A172 (cell line): Measurements from ENCODE around the gene COPS8. TPM values are rescaled to one million over a fixed set of nuclear protein-coding genes. Genes with fewer than 3 reads are reported as not detected.

ENCODE experiments used
- DNase-seq: peaks from one replicate; pipeline ENCODE4 v3.0.0-alpha.2; 2015; ENCODE audit warnings: low spot score
- total RNA-seq: library from RNA; depleted of rRNA; stranded (reverse); fragments of >200 nt; shearing (Covaris generic); gene quantifications from 2 replicates; pipeline ENCODE4 v1.2.3, GENCODE V29; 2014

The COPS8 gene
- total RNA-seq, 1 experiment from 2014 or later, result 160 TPM

- no peak for DNase-seq
Observed at GRCh38 chr2:237130562-237131421, 45.1 kb downstream of the COPS8 start.

DNA sequence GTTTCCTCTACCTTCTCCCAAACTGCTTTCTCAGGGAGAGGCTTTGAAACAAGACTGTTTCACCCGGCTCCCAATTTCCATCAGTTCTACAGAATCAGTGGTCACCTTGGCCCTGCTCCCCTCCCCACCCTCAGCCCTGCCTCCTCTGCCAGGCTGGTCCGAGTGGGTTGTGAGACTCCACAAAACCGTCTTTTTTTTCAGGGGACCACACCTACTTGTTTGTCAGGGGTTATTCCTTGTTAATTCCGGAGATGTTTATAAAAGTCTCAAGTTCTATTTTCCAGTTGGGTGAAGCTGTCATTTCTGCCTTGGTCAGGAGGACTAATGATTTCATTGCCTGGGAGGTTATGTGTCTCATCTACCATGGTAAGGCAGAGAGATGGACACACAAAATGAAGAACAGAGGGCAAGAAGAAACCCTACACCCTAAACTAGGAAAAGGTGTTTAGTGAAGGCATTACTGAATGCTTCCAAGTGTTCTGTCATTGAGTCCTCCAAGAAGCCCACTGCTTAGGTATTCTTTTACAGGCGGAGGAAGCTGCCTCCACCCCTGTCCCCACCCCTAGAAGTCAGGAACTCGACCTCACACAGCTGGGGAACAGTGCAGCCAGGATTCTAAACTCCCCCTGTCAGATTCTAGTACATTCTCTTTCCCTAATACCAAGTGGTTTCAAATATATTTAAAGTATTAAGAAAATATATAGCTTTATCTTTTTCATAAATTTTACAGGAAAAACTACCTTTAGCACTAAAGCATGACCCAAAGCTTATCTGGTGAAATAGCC, 46.3 kb downstream of the COPS8 start:
- no peak for DNase-seq

GRCh38 chr2:237132799-237133198, 47.1 kb downstream of the COPS8 start:
- DNase-seq, result peak; percentile 33

GRCh38 chr2:237134321-237135230, 48.9 kb downstream of the COPS8 start:
- no peak for DNase-seq

GRCh38 chr2:237136824-237137223, 51.1 kb downstream of the COPS8 start:
- DNase-seq, result no peak

- DNase-seq, result no peak
Observed at GRCh38 chr2:237137626-237138323, 52.1 kb downstream of the COPS8 start.

DNA sequence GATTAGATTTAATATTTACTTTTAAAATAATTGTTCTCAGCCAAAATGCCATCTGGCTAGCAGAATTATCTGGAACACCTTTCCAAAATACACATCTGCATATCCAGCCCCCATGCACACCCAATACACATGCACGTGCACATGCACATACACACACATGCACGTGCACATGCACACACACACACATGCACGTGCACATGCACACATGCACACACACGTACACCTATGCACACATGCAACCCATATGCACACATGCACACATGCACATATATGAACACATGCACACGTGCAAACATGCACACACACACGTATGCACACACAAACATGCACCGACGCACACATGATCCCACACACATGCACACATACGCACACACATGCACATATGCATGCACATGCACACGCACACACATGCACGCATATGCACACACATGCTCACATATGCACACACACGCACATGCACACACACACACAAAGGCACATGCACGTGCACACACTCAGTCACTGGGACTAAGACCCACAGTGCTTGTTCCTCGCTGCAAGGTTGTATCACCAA, 53.5 kb downstream of the COPS8 start:
- DNase-seq, result no peak

- DNase-seq, result no peak
Observed at GRCh38 chr2:237140689-237141285, 55.1 kb downstream of the COPS8 start.

- peak; percentile 41 for DNase-seq
Observed at GRCh38 chr2:237141571-237142051, 55.9 kb downstream of the COPS8 start.

DNA sequence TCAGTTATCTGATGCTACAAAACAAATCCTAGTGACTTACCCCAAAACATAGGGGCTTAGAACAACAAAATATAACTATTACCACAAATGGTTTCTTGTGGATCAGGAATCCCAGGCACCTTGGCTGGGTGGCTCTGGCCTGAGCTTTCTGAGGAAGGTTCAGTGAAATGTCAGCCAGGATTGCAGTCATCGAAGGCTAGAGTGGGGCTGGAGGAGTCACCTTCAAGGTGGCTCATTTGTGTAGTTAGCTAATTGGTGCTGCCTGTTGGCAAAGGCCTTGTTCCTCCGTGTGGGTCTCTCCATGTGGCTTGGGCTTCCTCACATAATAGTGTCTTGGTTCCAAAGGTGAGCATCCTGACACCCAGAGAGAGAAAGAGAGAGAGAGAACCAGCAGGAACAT, 57.4 kb downstream of the COPS8 start:
- DNase-seq, result no peak

DNA sequence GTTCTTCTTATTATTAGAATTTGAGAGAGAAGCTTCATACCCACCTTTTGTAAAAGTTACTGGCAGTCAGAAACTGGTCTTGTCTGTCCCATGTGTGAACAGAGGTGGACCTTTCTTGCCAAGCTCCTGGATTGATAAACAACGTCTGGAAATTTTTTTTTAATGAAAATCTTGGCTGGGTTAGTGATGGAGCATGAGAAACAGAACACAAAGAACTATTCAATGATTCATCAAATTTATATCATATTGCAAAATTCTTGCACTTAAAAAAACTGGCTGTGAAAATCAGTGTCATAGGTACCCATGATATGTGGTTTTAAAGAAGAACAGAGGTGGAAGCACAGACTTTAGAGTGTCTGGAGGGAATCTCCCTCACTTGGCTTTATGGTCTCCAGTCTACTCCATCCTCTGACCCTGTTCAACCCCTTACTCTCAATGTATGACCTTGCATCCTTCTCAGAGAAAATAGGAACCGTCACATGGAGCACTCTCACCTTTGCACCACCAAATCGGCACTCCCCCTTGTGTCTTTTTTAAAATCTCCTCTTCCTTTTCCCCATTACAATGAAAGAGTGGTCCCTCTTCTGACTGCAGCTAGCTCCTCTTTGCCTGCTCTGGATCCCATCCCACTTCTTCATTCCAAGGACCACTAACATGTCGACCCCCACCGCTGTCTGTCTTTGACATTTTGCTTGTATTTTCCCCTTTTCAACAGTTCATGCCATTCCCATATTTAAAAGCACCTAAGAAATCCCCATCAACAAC, 58.2 kb downstream of the COPS8 start:
- no peak for DNase-seq

- DNase-seq, result no peak
Observed at GRCh38 chr2:237144516-237144915, 58.8 kb downstream of the COPS8 start.

DNA sequence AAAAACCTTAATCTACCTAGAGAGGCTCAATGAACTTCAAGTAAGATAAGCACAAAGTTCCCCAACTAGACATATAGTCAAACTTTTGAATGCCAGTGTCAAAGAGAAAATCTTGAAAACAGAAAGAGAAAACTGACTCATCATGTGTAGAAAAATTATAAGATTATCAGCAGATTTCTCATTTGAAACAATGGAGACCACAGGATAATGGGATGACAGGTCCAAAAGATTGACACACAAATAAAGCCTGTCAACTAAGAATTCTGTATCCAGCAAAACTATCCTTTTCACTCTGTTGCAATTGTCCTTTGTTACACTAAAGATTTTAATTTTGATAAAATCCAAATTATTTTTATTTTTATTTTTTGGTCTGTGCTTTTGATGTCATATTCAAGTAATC, 61.6 kb downstream of the COPS8 start:
- no peak for DNase-seq

GRCh38 chr2:237148624-237149023, 62.9 kb downstream of the COPS8 start:
- DNase-seq, result no peak

GRCh38 chr2:237149425-237149824, 63.7 kb downstream of the COPS8 start:
- DNase-seq, result no peak
